ENCODE results near the gene IMPDH1. TPM values are rescaled to one million over a fixed set of nuclear protein-coding genes. Genes with fewer than 3 reads are reported as not detected.

The IMPDH1 gene
- total RNA-seq, 1 donor from 2014 or later, result 52.3 TPM

DNA sequence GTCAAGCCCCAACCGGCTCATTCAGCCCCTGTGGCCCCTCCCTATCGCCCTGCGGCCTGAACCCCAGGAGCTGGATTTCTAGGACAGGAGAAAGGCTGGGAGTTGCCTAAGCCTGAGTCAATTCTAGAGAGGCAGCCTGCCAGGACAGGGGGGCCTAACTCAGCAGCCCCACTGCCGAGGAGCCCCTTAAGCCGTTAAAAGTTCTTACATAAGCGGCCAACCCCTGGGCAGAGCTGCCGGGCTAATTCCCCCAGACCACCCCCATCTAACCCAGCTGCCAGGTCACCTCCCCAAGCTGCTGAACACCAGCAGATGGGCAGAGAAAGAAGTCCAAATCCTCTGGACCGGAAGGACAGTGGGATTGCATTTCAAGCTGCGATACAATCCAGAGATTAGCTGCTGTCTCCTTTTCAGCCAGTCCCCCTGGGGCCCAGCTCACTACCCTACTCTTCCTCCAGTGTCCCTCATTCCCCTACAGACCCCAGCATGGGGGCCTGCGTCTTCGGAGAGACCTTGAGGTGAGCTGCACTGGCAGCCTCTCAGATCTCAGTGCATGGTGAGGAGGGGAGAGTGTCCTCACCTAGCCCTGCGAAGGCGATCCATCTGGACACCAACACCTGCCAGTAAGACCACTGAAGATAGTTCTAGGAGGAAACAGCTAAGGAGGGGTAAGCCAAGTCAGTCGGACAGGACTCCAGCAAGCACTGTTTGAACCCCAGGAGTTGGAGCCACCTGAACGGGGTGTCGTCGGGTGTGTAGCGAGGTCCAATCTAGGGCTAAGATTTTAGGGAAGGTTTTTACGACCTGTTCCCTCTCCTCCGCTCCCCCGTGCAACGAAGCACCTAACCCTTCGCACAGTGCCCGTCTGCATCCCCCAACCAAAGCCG, 830 bp downstream of the IMPDH1 start:
- intact Hi-C loops (cut with DNase I), result loop anchor here (10.0 kb wide), 2 partner anchors 46 to 1666 kb away; partner anchors contain the start of genes HILPDA and KLHDC10
- Histone ChIP-seq H3K27ac (peak overlapping the region; percentile 90), H3K36me3 (no peaks in the 10 kb centered on the region), H3K4me1 (peaks cover 50% of the 10 kb centered on the region), H3K27me3 (no peaks in the 10 kb centered on the region), H3K4me3 (peak overlapping the region; percentile 63 to 66), H3K9me3 (no peaks in the 10 kb centered on the region)
- TF ChIP-seq, protein P1, sequence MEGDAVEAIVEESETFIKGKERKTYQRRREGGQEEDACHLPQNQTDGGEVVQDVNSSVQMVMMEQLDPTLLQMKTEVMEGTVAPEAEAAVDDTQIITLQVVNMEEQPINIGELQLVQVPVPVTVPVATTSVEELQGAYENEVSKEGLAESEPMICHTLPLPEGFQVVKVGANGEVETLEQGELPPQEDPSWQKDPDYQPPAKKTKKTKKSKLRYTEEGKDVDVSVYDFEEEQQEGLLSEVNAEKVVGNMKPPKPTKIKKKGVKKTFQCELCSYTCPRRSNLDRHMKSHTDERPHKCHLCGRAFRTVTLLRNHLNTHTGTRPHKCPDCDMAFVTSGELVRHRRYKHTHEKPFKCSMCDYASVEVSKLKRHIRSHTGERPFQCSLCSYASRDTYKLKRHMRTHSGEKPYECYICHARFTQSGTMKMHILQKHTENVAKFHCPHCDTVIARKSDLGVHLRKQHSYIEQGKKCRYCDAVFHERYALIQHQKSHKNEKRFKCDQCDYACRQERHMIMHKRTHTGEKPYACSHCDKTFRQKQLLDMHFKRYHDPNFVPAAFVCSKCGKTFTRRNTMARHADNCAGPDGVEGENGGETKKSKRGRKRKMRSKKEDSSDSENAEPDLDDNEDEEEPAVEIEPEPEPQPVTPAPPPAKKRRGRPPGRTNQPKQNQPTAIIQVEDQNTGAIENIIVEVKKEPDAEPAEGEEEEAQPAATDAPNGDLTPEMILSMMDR (IDR thresholded peaks at IDR 0.05), result no peak
- no peak for TF ChIP-seq POLR2A (IDR thresholded peaks at IDR 0.05)
- TF ChIP-seq POLR2AphosphoS5 (IDR thresholded peaks at IDR 0.05; ENCODE audit: insufficient read depth in 1 of 2, low read depth in 1 of 2), result peak in 1 of 2 donors; percentile 35
- DNase-seq (ENCODE audit: extremely low spot score in 2 of 2), result no peak

DNA sequence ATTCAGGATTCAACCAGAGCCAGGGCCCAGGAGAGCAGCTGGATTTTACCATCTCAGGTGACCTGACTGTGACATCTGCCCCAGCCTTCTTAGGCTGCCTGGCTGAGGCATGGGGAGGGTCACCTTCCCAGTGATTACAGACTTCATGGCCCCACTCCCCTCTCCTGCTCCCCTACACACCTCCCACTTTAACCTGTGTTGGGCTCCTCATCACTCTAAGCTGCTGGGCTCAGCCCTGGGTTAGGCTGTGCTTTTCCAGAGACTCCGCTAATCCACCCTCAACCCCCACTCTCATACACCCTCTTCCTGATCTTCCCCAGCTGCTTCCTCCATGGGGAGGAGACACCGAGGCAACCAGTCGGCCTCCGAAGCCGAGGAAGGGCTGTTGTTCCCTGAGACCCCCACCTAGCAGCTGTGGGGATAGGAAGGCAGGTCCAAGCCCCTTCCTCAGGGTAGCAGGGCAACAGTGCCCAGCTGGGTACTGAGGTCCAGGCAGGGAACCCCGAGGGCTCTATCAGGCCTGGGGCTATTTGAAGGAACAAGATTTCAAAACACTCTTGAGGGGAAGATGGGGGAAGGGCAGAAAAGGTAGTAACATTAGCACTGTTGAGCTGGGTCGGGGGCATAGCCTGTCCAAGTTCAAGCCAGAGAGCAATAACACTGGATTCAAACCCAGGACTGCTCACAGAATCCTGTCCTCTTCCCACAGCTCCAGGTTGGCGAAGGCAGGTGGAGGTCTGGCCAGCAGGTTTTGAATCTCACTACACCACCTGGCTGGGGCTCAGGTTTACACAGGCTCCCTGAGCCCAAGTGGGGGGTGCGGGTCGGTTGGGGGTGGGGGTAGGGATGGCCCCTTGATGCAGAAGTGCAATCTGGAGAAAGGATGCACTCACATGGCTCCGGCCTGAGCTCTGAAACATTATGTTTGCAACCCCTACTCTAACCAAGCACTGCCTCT, 1.8 kb downstream of the IMPDH1 start:
- no peaks in the 10 kb centered on the region for H3K27me3 ChIP-seq
- intact Hi-C loops (cut with DNase I), result loop anchor here (10.0 kb wide), 2 partner anchors 47 to 1667 kb away; partner anchors contain the start of genes HILPDA and KLHDC10
- no peaks in the 10 kb centered on the region for H3K9me3 ChIP-seq
- peak overlapping the region; percentile 90 for H3K27ac ChIP-seq
- TF ChIP-seq POLR2AphosphoS5 (IDR thresholded peaks at IDR 0.05; ENCODE audit: insufficient read depth in 1 of 2, low read depth in 1 of 2) (no peak), POLR2A (IDR thresholded peaks at IDR 0.05) (no peak)
- TF ChIP-seq, protein P1 (IDR thresholded peaks at IDR 0.05), result no peak
- no peak for DNase-seq (ENCODE audit: extremely low spot score in 2 of 2)
- peaks cover 0 to under 1% of the 10 kb centered on the region in 2 donors for H3K36me3 ChIP-seq
- H3K4me3 ChIP-seq, result peak overlapping the region; percentile 63 to 66
- H3K4me1 ChIP-seq, result peaks cover 54% of the 10 kb centered on the region

DNA sequence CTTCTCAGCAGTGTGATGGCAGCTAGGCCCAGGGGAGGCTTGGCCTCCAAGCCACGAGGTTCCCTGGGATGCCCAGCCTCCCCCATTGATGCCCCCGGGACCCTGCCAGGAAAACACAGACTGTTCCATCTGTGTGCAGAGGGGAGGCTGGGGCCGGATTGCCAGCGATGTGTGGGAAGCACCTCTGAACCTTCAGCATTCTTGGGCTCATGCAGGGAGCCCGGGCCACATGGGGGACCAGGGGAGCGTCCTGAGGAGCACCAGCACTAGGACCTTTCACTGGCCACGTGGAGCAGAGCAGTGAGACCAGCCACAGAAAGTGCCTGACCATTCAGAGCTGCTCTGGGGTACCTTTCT, 2.6 kb downstream of the IMPDH1 start:
- Histone ChIP-seq H3K27ac (peak overlapping the region; percentile 90), H3K27me3 (no peaks in the 10 kb centered on the region), H3K4me1 (peaks cover 54% of the 10 kb centered on the region), H3K4me3 (no peak overlapping the region), H3K9me3 (no peaks in the 10 kb centered on the region), H3K36me3 (peaks cover 0 to 5% of the 10 kb centered on the region in 2 donors)
- intact Hi-C loops (cut with DNase I), result loop anchor here (10.0 kb wide), 2 partner anchors 48 to 1668 kb away; partner anchors contain the start of genes HILPDA and KLHDC10
- DNase-seq (ENCODE audit: extremely low spot score in 2 of 2), result no peak
- TF ChIP-seq, protein P1 (IDR thresholded peaks at IDR 0.05), result no peak
- TF ChIP-seq POLR2A (IDR thresholded peaks at IDR 0.05) (no peak), POLR2AphosphoS5 (IDR thresholded peaks at IDR 0.05; ENCODE audit: insufficient read depth in 1 of 2, low read depth in 1 of 2) (no peak)

DNA sequence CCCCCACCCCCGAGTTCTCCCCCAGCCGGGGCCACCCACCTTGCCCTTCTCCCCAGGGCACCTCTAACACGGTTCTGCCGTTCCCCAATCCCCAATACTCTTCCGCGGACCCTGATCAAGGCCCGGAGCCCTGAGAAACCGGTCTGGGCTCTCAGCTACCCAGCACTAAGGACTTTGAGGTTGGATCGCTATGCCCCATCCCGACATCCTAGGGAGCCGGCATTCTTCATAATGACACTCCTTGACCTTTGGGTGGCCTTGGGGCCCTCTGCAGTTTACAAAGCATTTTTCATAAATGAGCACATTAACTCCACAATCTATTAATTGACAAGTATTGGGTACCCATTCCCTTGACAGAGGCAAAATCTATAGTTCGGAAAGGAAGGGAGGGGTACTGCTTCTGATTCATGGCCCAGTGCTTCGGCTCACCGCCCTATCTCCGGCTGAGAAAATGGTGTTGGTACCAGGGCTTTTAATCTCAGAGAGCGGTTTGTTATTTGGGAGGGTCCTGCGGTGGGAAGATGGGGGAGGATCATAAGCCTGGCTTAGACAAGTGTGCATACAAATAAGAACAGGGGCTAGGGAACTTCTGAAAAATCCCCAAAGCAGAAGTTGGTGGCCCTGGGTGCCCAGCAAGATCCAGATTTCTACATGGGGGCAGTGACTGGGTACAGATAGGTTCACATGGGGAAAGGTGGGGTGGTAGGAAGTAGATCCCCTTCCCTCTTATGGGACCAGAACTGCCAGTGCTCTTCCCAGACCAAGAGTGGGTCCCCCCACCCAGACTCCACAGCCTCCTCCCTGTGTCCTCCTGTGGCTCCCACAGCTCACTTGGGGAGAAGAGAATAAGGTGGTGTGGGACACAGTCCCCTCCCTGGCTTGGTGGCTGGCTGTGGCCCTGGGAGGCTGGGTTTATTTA, 3.2 kb downstream of the IMPDH1 start:
- Histone ChIP-seq H3K4me3 (peak overlapping the region; percentile 58 to 96), H3K27ac (peak overlapping the region; percentile 90), H3K36me3 (peaks cover 0 to 5% of the 10 kb centered on the region in 2 donors), H3K27me3 (no peaks in the 10 kb centered on the region), H3K4me1 (peaks cover 54% of the 10 kb centered on the region), H3K9me3 (no peaks in the 10 kb centered on the region)
- DNase-seq (ENCODE audit: extremely low spot score in 2 of 2), result no peak
- intact Hi-C loops (cut with DNase I), result loop anchor here (10.0 kb wide), 2 partner anchors 48 to 1668 kb away; partner anchors contain the start of genes HILPDA and KLHDC10
- TF ChIP-seq POLR2A (IDR thresholded peaks at IDR 0.05), result no peak
- TF ChIP-seq, protein P1 (IDR thresholded peaks at IDR 0.05), result no peak
- TF ChIP-seq POLR2AphosphoS5 (IDR thresholded peaks at IDR 0.05; ENCODE audit: insufficient read depth in 1 of 2, low read depth in 1 of 2), result no peak

Data from vagina (tissue), 2 donors.